Measurements from ENCODE around the gene C8A. TPM values are rescaled to one million over a fixed set of nuclear protein-coding genes. Genes with fewer than 3 reads are reported as not detected.

Gene C8A
- polyA plus RNA-seq, 3 donors = not detected

GRCh38 chr1:56925193-56925592 is 70.6 kb downstream of the C8A start:
- no peaks in the 10 kb centered on the region for H3K36me3 ChIP-seq (replicated peaks in 1 of 2; ENCODE audit: control insufficient read depth in 1 of 2, insufficient read depth in 2 of 2, low read length in 2 of 2)
- no peak overlapping the region for H3K27ac ChIP-seq (ENCODE audit: low read depth in 1 of 2, low read length in 2 of 2)
- H3K9me3 Mint-ChIP-seq = peaks cover 0 to 5% (median 2%) of the 10 kb centered on the region in 7 donors
- no peak for TF ChIP-seq CTCF (IDR thresholded peaks at IDR 0.05)
- no peak overlapping the region for H3K4me3 Mint-ChIP-seq
- H3K79me2 ChIP-seq (ENCODE audit: insufficient read depth, low read length) = no peaks in the 10 kb centered on the region
- H3K9me3 ChIP-seq (replicated peaks in 1 of 2; ENCODE audit: control insufficient read depth in 1 of 2, insufficient read depth in 1 of 2, low read length in 2 of 2) = peaks cover 0 to 4% of the 10 kb centered on the region in 2 donors
- no peak overlapping the region for H2AFZ ChIP-seq (ENCODE audit: insufficient read depth, low read depth, low read length, poor library complexity, severe bottlenecking)
- no peaks in the 10 kb centered on the region for H3K4me1 Mint-ChIP-seq
- H3K27me3 ChIP-seq (ENCODE audit: control insufficient read depth in 2 of 2, insufficient read depth in 2 of 2, low read length in 2 of 2) = no peaks in the 10 kb centered on the region
- H3K36me3 Mint-ChIP-seq = no peaks in the 10 kb centered on the region
- no peak overlapping the region for H3K4me3 ChIP-seq (replicated peaks in 1 of 3; ENCODE audit: low read depth in 2 of 3, low read length in 3 of 3)
- no peak overlapping the region for H3K9ac ChIP-seq (ENCODE audit: insufficient read depth, low read length, poor library complexity, severe bottlenecking)
- no peak overlapping the region for H3K27ac Mint-ChIP-seq
- H3K4me1 ChIP-seq (ENCODE audit: control insufficient read depth in 1 of 2, insufficient read depth in 2 of 2, low read length in 2 of 2) = no peaks in the 10 kb centered on the region
- H4K20me1 ChIP-seq (ENCODE audit: insufficient read depth, low read length) = no peaks in the 10 kb centered on the region
- intact Hi-C loops (cut with micrococcal nuclease) = no loop called here
- DNase-seq = no peak
- no peak overlapping the region for H3K4me2 ChIP-seq (replicated peaks; ENCODE audit: extremely low read depth, low read length, poor library complexity, severe bottlenecking)
- H3K27me3 Mint-ChIP-seq (ENCODE audit: low read depth in 3 of 3) = peaks cover 0 to 3% (median 3%) of the 10 kb centered on the region in 3 donors

- no peak overlapping the region for H3K4me3 ChIP-seq (replicated peaks in 1 of 3; ENCODE audit: low read depth in 2 of 3, low read length in 3 of 3)
- H2AFZ ChIP-seq (ENCODE audit: insufficient read depth, low read depth, low read length, poor library complexity, severe bottlenecking) = no peak overlapping the region
- H4K20me1 ChIP-seq (ENCODE audit: insufficient read depth, low read length) = no peaks in the 10 kb centered on the region
- H3K9me3 ChIP-seq (replicated peaks in 1 of 2; ENCODE audit: control insufficient read depth in 1 of 2, insufficient read depth in 1 of 2, low read length in 2 of 2) = peaks cover 0 to 4% of the 10 kb centered on the region in 2 donors
- DNase-seq = no peak
- H3K27me3 ChIP-seq (ENCODE audit: control insufficient read depth in 2 of 2, insufficient read depth in 2 of 2, low read length in 2 of 2) = no peaks in the 10 kb centered on the region
- no peak overlapping the region for H3K4me2 ChIP-seq (replicated peaks; ENCODE audit: extremely low read depth, low read length, poor library complexity, severe bottlenecking)
- H3K9ac ChIP-seq (ENCODE audit: insufficient read depth, low read length, poor library complexity, severe bottlenecking) = no peak overlapping the region
- H3K79me2 ChIP-seq (ENCODE audit: insufficient read depth, low read length) = no peaks in the 10 kb centered on the region
- TF ChIP-seq CTCF (IDR thresholded peaks at IDR 0.05) = no peak
- Mint-ChIP-seq H3K36me3 (no peaks in the 10 kb centered on the region), H3K27ac (no peak overlapping the region), H3K4me3 (no peak overlapping the region), H3K4me1 (no peaks in the 10 kb centered on the region), H3K27me3 (ENCODE audit: low read depth in 3 of 3) (peaks cover 0 to 3% (median 0%) of the 10 kb centered on the region in 3 donors), H3K9me3 (peaks cover 0 to 5% (median 2%) of the 10 kb centered on the region in 7 donors)
- no peaks in the 10 kb centered on the region for H3K4me1 ChIP-seq (ENCODE audit: control insufficient read depth in 1 of 2, insufficient read depth in 2 of 2, low read length in 2 of 2)
- H3K27ac ChIP-seq (ENCODE audit: low read depth in 1 of 2, low read length in 2 of 2) = no peak overlapping the region
- no peaks in the 10 kb centered on the region for H3K36me3 ChIP-seq (replicated peaks in 1 of 2; ENCODE audit: control insufficient read depth in 1 of 2, insufficient read depth in 2 of 2, low read length in 2 of 2)
- no CpG with 5 or more reads among the region's 4 CpGs for WGBS (ENCODE audit: insufficient coverage)
- intact Hi-C loops (cut with micrococcal nuclease) = no loop called here
Measured at GRCh38 chr1:56927171-56927570, 72.6 kb downstream of the C8A start.
